Activated CD4-positive, alpha-beta memory T cell treated with anti-CD3 and anti-CD28 coated beads for 36 hours (primary cell): ENCODE results near the gene CEP85L. TPM values are rescaled to one million over a fixed set of nuclear protein-coding genes. Genes with fewer than 3 reads are reported as not detected.
"Not testable (repeated sequence)": the region's sequence is repeated elsewhere in the genome, so short reads cannot be mapped to it uniquely, and the experiment has no call there.

Source experiments
- CTCF ChIA-PET: fragments of 350-600 bp; sonication (Branson Sonifier 250); formaldehyde crosslinking; loops from one replicate; lab custom pipeline; 2021; ENCODE audit warnings: antibody characterized with exemption, inconsistent platforms; lab: Charles Lee
- POLR2A ChIA-PET: fragments of 350-600 bp; sonication (Branson Sonifier 250); formaldehyde crosslinking; loops from one replicate; lab custom pipeline; 2021; ENCODE audit warnings: antibody characterized with exemption; lab: Charles Lee
- DNase-seq: peaks from one replicate; pipeline ENCODE4 v3.0.0-alpha.2; 2020
- H3K27ac Mint-ChIP-seq: one replicate; pipeline ENCODE4 v1.8.0; 2021; ENCODE audit warnings: mixed read lengths
- H3K27me3 Mint-ChIP-seq: one replicate; pipeline ENCODE4 v1.8.0; 2021; ENCODE audit warnings: mixed read lengths
- H3K36me3 Mint-ChIP-seq: one replicate; pipeline ENCODE4 v1.8.0; 2021; ENCODE audit warnings: mixed read lengths
- H3K4me1 Mint-ChIP-seq: one replicate; pipeline ENCODE4 v1.8.0; 2021; ENCODE audit warnings: low read depth, mixed read lengths
- H3K4me3 Mint-ChIP-seq: one replicate; pipeline ENCODE4 v1.8.0; 2021; ENCODE audit warnings: mild to moderate bottlenecking, mixed read lengths
- H3K9me3 Mint-ChIP-seq: one replicate; pipeline ENCODE4 v1.8.0; 2021; ENCODE audit warnings: mixed read lengths
- intact Hi-C: fragments of 100-400 bp; cut with micrococcal nuclease; formaldehyde crosslinking; loops from one replicate; pipeline ENCODE4 v1.15.1; 2023
- total RNA-seq, 2 experiments: library from RNA; stranded (reverse); gene quantifications; one replicate each; pipeline ENCODE4 v1.2.3, GENCODE V29; 2021

The CEP85L gene
- total RNA-seq, 2 experiments from 2014 or later, result 21.1 to 23.3 TPM

DNA sequence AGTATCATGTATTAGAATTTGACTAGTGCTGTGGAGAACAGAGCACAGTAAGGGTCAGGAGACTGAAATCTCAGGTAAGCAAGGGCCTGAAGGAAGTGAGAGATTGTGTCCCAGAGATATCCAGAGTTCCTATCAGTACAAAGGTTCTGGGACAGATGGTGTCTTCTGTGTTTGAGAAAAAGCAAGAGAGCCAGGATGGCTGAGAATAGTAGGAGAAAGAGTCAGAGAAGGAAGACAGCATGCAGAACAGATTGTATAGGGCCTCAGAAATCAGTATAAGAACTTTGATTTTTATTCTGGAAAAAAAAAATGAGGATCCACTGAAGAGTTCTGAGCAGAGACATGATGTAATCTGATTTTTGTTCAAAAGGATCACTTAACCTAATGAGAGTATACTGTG, 178.1 kb downstream of the CEP85L start:
- no peaks in the 10 kb centered on the region for H3K9me3 Mint-ChIP-seq
- intact Hi-C loops, result no loop called here
- H3K4me1 Mint-ChIP-seq, result no peaks in the 10 kb centered on the region
- no peak overlapping the region for H3K27ac Mint-ChIP-seq
- no peak for DNase-seq
- CTCF ChIA-PET, result no interaction called here
- H3K27me3 Mint-ChIP-seq, result no peaks in the 10 kb centered on the region
- H3K4me3 Mint-ChIP-seq, result no peak overlapping the region
- peaks cover 15% of the 10 kb centered on the region for H3K36me3 Mint-ChIP-seq
- POLR2A ChIA-PET, result no interaction called here

DNA sequence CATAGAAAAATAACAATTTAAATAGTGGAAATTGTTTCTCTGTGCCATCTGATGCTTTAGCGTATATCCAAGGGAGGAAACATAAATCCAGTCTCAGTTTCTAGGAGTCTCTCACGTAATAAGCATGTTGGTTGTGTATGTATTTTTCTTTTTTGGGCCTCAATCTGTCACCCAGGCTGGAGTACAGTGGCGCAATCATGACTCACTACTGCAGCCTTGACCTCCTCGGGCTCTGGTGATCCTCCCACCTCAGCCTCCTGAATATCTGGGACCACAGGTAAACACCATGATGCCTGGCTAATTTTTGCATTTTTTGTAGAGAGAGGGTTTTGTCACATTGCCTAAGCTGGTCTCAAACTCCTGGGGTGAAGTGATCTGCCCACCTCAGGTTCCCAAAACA, 181.9 kb downstream of the CEP85L start:
- Mint-ChIP-seq H3K4me1 (peaks cover 15% of the 10 kb centered on the region), H3K9me3 (no peaks in the 10 kb centered on the region), H3K4me3 (no peak overlapping the region), H3K36me3 (peaks cover 46% of the 10 kb centered on the region), H3K27ac (no peak overlapping the region), H3K27me3 (no peaks in the 10 kb centered on the region)
- intact Hi-C loops, result no loop called here
- DNase-seq, result no peak
- POLR2A ChIA-PET, result no interaction called here
- CTCF ChIA-PET, result no interaction called here

DNA sequence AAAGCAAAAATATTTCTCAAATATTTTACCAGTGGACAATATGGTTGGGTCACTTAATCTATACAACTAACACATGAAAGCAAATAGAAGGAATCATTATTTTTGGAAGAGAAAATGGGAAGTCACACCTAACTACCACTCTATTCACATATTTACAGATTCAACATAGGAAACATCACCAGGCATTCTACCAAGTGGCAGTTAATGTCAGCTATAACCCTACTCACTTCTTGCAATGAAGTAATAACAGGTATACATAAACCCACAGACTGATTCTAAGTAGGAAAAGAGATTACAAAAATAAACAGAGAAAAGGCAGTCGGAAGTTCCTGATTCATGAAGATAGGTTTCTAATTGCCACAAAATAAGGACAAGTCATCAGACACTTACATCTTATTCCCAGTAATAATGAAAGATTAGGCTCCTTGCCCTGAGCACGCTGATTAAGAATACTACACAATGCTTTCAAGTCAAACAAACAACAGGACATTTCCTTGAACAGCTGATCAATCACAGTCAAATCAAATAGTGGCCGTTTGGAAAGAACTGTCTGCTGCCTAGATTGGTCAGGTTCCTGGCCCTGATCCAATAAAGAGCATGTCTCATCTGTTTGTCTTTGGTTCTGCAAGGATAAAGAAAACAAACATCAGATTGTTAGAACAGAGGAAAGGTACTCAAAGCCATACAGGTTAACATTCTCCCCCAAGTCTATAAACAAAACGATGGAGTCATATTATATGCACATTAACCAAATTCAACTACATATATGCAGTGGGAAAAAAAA, 182.5 kb downstream of the CEP85L start:
- peaks cover 48% of the 10 kb centered on the region for H3K36me3 Mint-ChIP-seq
- no peak overlapping the region for H3K27ac Mint-ChIP-seq
- no peaks in the 10 kb centered on the region for H3K27me3 Mint-ChIP-seq

DNA sequence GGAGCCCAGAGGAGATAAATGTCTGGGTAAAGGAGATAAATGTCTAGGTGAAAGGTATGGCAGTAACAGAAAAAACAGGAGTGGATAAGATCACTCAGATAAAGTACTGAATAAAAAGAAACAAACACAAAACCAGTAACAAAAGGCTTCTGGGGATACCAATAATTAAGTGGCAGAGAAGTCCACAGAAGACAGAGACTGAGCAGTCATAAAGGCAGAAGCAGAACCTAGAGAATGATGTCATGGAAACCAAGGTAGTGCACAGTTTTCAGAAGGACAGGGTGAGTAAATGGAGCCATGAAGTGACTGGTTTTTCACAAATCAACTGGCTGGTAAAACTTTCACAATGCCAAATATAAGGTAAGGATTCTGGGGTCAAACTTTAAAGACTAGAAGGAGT, 184.2 kb downstream of the CEP85L start:
- POLR2A ChIA-PET, result no interaction called here

More for the DNA sequence above, 182.5 kb downstream of the CEP85L start:
- POLR2A ChIA-PET, result no interaction called here
- intact Hi-C loops, result no loop called here
- no peak for DNase-seq
- Mint-ChIP-seq H3K4me1 (peaks cover 15% of the 10 kb centered on the region), H3K9me3 (no peaks in the 10 kb centered on the region), H3K4me3 (no peak overlapping the region)
- CTCF ChIA-PET, result no interaction called here

DNA sequence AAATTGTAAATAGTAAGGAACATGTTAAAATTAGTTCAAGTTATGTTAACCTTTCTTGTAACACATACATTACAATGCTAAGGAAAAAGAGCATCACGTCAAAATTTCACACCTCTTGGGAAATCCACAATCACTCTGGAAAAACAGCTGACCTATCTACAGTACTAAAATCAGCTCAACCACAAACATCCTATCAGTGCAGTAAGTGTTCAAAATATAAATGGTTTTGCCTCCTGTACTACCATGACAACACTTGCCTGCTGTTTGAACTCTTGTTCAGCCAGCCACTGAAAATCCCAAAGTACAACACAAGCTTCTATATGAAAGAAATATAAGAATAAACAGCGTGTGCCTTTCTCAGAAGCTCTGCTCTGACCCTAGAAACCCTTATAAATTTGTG, 186.8 kb downstream of the CEP85L start:
- Mint-ChIP-seq H3K36me3 (peaks cover 54% of the 10 kb centered on the region), H3K9me3 (no peaks in the 10 kb centered on the region), H3K27me3 (no peaks in the 10 kb centered on the region), H3K27ac (no peak overlapping the region), H3K4me3 (no peak overlapping the region), H3K4me1 (peaks cover 15% of the 10 kb centered on the region)
- no peak for DNase-seq
- intact Hi-C loops, result no loop called here
- POLR2A ChIA-PET, result interaction anchor here (0.6 kb wide), 1 partner anchor 293 kb away, joined by 3 read pairs; no protein-coding TSS in a partner anchor
- CTCF ChIA-PET, result no interaction called here

More for the DNA sequence above, 184.2 kb downstream of the CEP85L start:
- CTCF ChIA-PET, result no interaction called here
- Mint-ChIP-seq H3K4me1 (peaks cover 15% of the 10 kb centered on the region), H3K4me3 (no peak overlapping the region), H3K27me3 (no peaks in the 10 kb centered on the region), H3K9me3 (no peaks in the 10 kb centered on the region), H3K36me3 (peaks cover 57% of the 10 kb centered on the region), H3K27ac (peak overlapping the region; percentile 38)
- no peak for DNase-seq
- intact Hi-C loops, result loop anchor here (1.0 kb wide), 1 partner anchor 18 kb away; no protein-coding TSS in a partner anchor

DNA sequence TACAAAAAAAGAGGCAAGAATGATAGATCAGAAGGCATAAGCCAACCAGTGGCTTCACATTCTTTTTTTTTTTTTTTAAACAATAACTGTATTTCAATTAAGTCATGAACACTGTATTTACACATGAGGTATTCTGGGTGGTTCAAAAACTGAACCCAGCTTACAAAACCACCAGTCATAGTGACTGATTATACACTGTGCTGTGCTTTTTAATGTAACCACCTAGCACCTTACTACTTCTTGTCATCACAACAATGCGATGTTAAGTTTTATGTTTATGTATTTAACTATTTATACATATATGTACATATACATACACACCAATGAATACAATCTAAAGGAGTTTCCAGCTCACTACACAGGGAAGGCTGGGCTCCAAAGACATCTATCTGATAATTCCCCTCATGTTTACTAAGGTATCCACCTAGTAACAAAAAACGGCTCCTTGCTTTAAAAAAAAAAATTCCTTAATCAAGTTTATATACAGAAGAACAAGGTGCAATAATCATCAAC, 190.4 kb downstream of the CEP85L start:
- H3K36me3 Mint-ChIP-seq, result peaks cover 25% of the 10 kb centered on the region
- intact Hi-C loops, result no loop called here
- H3K27me3 Mint-ChIP-seq, result no peaks in the 10 kb centered on the region
- no peaks in the 10 kb centered on the region for H3K4me1 Mint-ChIP-seq
- no peak for DNase-seq
- peaks cover under 1% of the 10 kb centered on the region for H3K9me3 Mint-ChIP-seq
- H3K27ac Mint-ChIP-seq, result no peak overlapping the region
- POLR2A ChIA-PET, result no interaction called here
- no peak overlapping the region for H3K4me3 Mint-ChIP-seq
- CTCF ChIA-PET, result no interaction called here

DNA sequence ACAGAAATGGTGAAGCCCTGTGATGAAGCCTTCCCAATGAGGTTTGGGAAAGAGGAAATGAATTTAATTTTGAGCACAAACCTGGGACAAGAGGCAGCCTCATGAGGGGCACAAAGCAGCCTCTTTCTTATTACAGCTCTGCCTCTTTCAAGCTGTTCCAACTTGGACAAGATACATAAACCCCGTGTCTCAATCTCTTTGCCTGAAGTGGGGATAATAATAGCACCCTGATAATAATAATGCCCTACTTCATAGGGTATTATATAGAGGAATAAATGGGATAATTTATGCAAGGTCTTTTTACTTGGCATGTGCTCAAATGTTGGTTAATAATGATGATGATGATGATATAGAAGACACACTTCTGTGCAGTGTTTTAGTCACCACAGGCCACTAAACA, 194.4 kb downstream of the CEP85L start:
- intact Hi-C loops, result no loop called here
- Mint-ChIP-seq H3K9me3 (peaks cover 31% of the 10 kb centered on the region), H3K27me3 (no peaks in the 10 kb centered on the region), H3K36me3 (peaks cover 4% of the 10 kb centered on the region), H3K4me3 (no peak overlapping the region), H3K4me1 (no peaks in the 10 kb centered on the region), H3K27ac (no peak overlapping the region)
- no peak for DNase-seq
- CTCF ChIA-PET, result no interaction called here
- POLR2A ChIA-PET, result no interaction called here

DNA sequence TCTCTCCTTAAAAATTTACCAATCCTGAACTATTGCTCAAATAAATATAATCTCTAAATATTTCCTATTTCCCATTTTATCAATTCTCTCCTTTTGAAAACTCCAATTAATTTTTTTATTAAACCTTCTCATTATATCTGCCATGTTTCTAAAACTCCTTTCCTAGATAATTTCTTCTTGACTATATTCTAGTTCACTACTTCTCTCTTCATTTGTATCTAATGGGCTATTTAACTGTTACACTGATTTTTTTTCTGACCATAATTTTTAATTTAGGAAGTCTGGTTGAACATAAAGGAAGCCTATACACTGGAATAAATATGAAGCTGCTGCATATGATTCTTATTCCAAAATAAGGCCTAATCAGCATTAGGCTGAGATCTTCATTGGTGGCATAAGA, 199.6 kb downstream of the CEP85L start:
- no peaks in the 10 kb centered on the region for H3K4me1 Mint-ChIP-seq
- H3K4me3 Mint-ChIP-seq, result no peak overlapping the region
- intact Hi-C loops, result no loop called here
- ChIA-PET CTCF (no interaction called here), POLR2A (no interaction called here)
- peaks cover 66% of the 10 kb centered on the region for H3K9me3 Mint-ChIP-seq
- no peak overlapping the region for H3K27ac Mint-ChIP-seq
- H3K36me3 Mint-ChIP-seq, result peaks cover 12% of the 10 kb centered on the region
- DNase-seq, result no peak
- no peaks in the 10 kb centered on the region for H3K27me3 Mint-ChIP-seq

DNA sequence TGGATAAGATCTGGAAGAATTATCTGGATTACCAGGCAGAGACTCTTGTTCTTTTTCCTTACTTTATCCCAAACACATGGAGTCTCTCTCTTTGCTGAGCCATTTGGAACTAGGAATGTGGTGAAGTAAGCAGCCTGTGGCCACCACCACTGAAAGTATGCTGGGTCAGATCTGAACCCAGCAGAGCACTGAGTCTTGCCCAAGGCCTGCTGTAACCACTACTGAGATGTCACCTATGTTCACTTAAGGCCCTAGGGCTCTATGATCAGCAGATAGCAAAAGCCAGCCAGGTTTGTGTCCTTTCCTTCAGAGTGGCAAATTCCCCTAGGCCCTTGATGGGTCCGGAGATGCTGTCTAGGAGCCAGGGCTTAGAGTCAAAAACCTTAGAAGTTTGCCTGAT, 206.6 kb downstream of the CEP85L start:
- POLR2A ChIA-PET, result no interaction called here
- Mint-ChIP-seq H3K4me3 (no peak overlapping the region), H3K9me3 (peaks cover 47% of the 10 kb centered on the region), H3K27ac (no peak overlapping the region), H3K36me3 (peaks cover 20% of the 10 kb centered on the region), H3K4me1 (no peaks in the 10 kb centered on the region), H3K27me3 (no peaks in the 10 kb centered on the region)
- CTCF ChIA-PET, result no interaction called here
- no peak for DNase-seq
- intact Hi-C loops, result no loop called here

DNA sequence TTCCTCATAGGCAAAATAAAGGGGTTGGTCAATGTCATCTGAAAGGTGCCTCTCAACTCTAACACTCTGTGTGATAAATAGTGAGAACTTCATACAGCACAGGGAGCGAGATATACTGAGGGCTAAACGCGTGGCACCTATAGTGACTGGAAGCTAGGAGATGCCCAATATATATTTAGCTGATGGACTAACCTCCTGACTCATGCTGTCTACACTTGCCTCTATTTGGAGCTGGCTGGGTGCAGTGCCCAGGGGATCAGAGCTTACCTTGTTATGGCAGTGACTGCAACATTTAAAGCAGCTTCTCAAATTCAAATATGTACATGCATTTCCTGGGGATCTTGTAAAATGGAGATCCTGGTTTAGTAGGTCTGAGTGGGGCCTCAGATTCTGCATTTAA, 214.9 kb downstream of the CEP85L start:
- intact Hi-C loops, result no loop called here
- no peak for DNase-seq
- H3K4me1 Mint-ChIP-seq, result no peaks in the 10 kb centered on the region
- peaks cover 57% of the 10 kb centered on the region for H3K9me3 Mint-ChIP-seq
- H3K4me3 Mint-ChIP-seq, result no peak overlapping the region
- H3K27ac Mint-ChIP-seq, result no peak overlapping the region
- CTCF ChIA-PET, result no interaction called here
- POLR2A ChIA-PET, result no interaction called here
- H3K36me3 Mint-ChIP-seq, result peaks cover 10% of the 10 kb centered on the region
- H3K27me3 Mint-ChIP-seq, result no peaks in the 10 kb centered on the region

DNA sequence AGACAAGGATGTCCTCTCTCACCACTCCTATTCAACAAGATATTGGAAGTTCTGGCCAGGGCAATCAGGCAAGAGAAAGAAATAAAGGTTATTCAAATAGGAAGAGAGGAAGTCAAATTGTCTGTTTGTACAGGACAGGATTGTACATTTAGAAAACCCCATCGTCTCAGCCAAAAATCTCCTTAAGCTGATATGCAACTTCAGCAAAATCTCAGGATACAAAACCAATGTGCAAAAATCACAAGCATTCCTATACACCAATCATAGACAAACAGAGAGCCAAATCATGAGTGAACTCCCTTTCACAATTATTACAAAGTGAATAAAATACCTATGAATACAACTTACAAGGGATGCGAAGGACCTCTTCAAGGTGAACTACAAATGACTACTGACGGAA, 217.2 kb downstream of the CEP85L start:
- H3K4me1 Mint-ChIP-seq, H3K27ac Mint-ChIP-seq, DNase-seq, H3K4me3 Mint-ChIP-seq, H3K27me3 Mint-ChIP-seq, intact Hi-C loops, CTCF ChIA-PET, POLR2A ChIA-PET: not testable (repeated sequence)
- peaks cover 48% of the 10 kb centered on the region for H3K9me3 Mint-ChIP-seq
- H3K36me3 Mint-ChIP-seq, result peaks cover 19% of the 10 kb centered on the region

DNA sequence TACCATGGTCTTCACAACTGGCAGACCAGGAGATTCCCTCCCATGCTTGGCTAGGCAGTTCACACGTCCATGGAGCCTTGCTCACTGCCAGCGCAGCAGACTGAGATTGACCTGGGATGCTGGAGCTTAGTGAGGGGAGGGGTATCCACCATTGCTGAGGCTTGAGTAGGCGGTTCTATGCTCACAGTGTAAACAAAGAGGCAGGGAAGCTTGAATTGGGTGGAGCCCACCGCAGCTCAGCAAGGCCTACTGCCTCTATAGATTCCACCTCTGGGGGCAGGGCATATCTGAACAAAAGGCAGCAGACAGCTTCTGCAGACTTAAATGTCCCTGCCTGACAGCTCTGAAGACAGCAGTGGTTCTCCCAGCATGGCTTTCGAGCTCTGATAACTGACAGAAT, 230.1 kb downstream of the CEP85L start:
- CTCF ChIA-PET, H3K4me1 Mint-ChIP-seq, intact Hi-C loops, POLR2A ChIA-PET, H3K27ac Mint-ChIP-seq, DNase-seq, H3K27me3 Mint-ChIP-seq, H3K4me3 Mint-ChIP-seq: not testable (repeated sequence)
- peaks cover 33% of the 10 kb centered on the region for H3K36me3 Mint-ChIP-seq
- peaks cover 13% of the 10 kb centered on the region for H3K9me3 Mint-ChIP-seq
